Measurements from ENCODE around the gene OR5H2. TPM values are rescaled to one million over a fixed set of nuclear protein-coding genes. Genes with fewer than 3 reads are reported as not detected.

OR5H2 gene
- total and polyA plus RNA-seq, 10 of the 15 experiments (the other 5 are each of a cell fraction or from before 2014, with no cell fraction given) = 1.7 TPM; not detected in 9

DNA sequence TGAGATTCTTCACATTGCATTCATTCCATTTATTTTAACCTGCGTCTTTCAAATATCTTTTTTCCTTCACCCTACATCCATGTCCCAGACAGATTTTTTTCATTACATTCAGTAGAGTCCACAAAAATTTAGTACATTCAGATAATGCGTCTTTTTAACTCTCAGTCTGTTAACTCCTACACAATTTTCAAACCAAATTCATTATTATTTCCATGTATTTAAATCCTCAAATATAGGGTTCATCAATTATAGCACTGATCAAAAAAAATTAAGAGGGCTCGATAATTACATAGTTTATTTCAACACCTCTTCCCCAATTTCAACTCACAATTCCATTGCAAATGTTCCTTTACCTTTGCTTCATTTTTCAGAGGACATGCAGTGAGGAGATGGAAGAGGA lies 18.4 kb upstream of the OR5H2 start, which contains the start of gene OR5H6 (continued):
- no peak for TF ChIP-seq ZBTB40 (IDR thresholded peaks at IDR 0.05; ENCODE audit: borderline replicate concordance)
- no peak for TF ChIP-seq IRF4 (IDR thresholded peaks at IDR 0.05; ENCODE audit: low read depth, low read length)

GRCh38 chr3:98269846-98270245 lies 12.5 kb upstream of the OR5H2 start:
- no TSS peak for BruUV-seq (replicated peaks)
- no peaks in the 10 kb centered on the region for H3K36me3 ChIP-seq (ENCODE audit: control insufficient read depth in 2 of 2, insufficient read depth in 2 of 2, low read length in 1 of 2)
- H3K9ac ChIP-seq (ENCODE audit: control insufficient read depth, insufficient read depth, low read length) = no peak overlapping the region
- intact Hi-C loops (cut with micrococcal nuclease; ENCODE audit: unreplicated experiment) (no loop called here), in situ Hi-C loops (cut with MboI) (no loop called here)
- H3K79me2 ChIP-seq (ENCODE audit: control insufficient read depth, insufficient read depth, low read length) = no peaks in the 10 kb centered on the region
- RAD21 ChIA-PET (ENCODE audit: unreplicated experiment) = no interaction called here
- DNase-seq (ENCODE audit: low read depth, low spot score) (no peak), FAIRE-seq (no peak), ATAC-seq (no peak)
- 34% methylated on average over 3 of the region's 3 CpGs for WGBS (ENCODE audit: insufficient coverage, insufficient replicate concordance, low lambda C conversion rate, missing lambda C conversion rate)
- H4K20me1 ChIP-seq (ENCODE audit: control insufficient read depth, insufficient read depth) = no peaks in the 10 kb centered on the region
- no peak overlapping the region for H3K27ac ChIP-seq (ENCODE audit: control insufficient read depth, insufficient read depth)
- SMC1A ChIA-PET (ENCODE audit: uncharacterized antibody, unreplicated experiment) = interaction anchor here (3.5 kb wide), 1 partner anchor 10 kb away, joined by 10 read pairs; no protein-coding TSS in a partner anchor
- no peak overlapping the region for H2AFZ ChIP-seq (ENCODE audit: control insufficient read depth, low read depth, low read length)
- no peaks in the 10 kb centered on the region for H3K27me3 ChIP-seq (replicated peaks in 1 of 2; ENCODE audit: control insufficient read depth in 2 of 2, insufficient read depth in 2 of 2, low read length in 1 of 2)
- POLR2A ChIA-PET = no interaction called here
- no peak overlapping the region for H3K4me3 ChIP-seq
- H3K4me2 ChIP-seq (ENCODE audit: control insufficient read depth, insufficient read depth) = no peak overlapping the region
- no peaks in the 10 kb centered on the region; the same call in 2 of the 3 replicates for H3K9me3 ChIP-seq (replicated peaks; ENCODE audit: control insufficient read depth, insufficient read depth, low read length)
- CTCF ChIA-PET = no interaction called here
- no peaks in the 10 kb centered on the region for H3K4me1 ChIP-seq (ENCODE audit: control insufficient read depth, insufficient read depth, low read length)
- TF ChIP-seq BHLHE40 (IDR thresholded peaks at IDR 0.05; ENCODE audit: borderline replicate concordance in 1 of 2, low read depth in 2 of 2, low read length in 1 of 2) (no peak), POLR2A (IDR thresholded peaks at IDR 0.05; ENCODE audit: low read depth, low read length) (no peak), HDGF (IDR thresholded peaks at IDR 0.05) (no peak), IRF4 (IDR thresholded peaks at IDR 0.05; ENCODE audit: low read depth, low read length) (no peak), CHD4 (IDR thresholded peaks at IDR 0.05) (no peak), GABPA (IDR thresholded peaks at IDR 0.05; ENCODE audit: low read depth) (no peak), POLR2AphosphoS5 (IDR thresholded peaks at IDR 0.05; ENCODE audit: low read length) (no peak), RELA (IDR thresholded peaks at IDR 0.05; ENCODE audit: borderline replicate concordance, partially characterized antibody) (no peak)
- TF ChIP-seq, protein P1, sequence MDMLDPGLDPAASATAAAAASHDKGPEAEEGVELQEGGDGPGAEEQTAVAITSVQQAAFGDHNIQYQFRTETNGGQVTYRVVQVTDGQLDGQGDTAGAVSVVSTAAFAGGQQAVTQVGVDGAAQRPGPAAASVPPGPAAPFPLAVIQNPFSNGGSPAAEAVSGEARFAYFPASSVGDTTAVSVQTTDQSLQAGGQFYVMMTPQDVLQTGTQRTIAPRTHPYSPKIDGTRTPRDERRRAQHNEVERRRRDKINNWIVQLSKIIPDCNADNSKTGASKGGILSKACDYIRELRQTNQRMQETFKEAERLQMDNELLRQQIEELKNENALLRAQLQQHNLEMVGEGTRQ (IDR thresholded peaks at IDR 0.05; ENCODE audit: borderline replicate concordance, low read depth, low read length) = no peak
- TF ChIP-seq, protein P2, sequence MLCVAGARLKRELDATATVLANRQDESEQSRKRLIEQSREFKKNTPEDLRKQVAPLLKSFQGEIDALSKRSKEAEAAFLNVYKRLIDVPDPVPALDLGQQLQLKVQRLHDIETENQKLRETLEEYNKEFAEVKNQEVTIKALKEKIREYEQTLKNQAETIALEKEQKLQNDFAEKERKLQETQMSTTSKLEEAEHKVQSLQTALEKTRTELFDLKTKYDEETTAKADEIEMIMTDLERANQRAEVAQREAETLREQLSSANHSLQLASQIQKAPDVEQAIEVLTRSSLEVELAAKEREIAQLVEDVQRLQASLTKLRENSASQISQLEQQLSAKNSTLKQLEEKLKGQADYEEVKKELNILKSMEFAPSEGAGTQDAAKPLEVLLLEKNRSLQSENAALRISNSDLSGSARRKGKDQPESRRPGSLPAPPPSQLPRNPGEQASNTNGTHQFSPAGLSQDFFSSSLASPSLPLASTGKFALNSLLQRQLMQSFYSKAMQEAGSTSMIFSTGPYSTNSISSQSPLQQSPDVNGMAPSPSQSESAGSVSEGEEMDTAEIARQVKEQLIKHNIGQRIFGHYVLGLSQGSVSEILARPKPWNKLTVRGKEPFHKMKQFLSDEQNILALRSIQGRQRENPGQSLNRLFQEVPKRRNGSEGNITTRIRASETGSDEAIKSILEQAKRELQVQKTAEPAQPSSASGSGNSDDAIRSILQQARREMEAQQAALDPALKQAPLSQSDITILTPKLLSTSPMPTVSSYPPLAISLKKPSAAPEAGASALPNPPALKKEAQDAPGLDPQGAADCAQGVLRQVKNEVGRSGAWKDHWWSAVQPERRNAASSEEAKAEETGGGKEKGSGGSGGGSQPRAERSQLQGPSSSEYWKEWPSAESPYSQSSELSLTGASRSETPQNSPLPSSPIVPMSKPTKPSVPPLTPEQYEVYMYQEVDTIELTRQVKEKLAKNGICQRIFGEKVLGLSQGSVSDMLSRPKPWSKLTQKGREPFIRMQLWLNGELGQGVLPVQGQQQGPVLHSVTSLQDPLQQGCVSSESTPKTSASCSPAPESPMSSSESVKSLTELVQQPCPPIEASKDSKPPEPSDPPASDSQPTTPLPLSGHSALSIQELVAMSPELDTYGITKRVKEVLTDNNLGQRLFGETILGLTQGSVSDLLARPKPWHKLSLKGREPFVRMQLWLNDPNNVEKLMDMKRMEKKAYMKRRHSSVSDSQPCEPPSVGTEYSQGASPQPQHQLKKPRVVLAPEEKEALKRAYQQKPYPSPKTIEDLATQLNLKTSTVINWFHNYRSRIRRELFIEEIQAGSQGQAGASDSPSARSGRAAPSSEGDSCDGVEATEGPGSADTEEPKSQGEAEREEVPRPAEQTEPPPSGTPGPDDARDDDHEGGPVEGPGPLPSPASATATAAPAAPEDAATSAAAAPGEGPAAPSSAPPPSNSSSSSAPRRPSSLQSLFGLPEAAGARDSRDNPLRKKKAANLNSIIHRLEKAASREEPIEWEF (IDR thresholded peaks at IDR 0.05; ENCODE audit: insufficient replicate concordance, low read depth, low read length) = no peak
- TF ChIP-seq, protein P3, sequence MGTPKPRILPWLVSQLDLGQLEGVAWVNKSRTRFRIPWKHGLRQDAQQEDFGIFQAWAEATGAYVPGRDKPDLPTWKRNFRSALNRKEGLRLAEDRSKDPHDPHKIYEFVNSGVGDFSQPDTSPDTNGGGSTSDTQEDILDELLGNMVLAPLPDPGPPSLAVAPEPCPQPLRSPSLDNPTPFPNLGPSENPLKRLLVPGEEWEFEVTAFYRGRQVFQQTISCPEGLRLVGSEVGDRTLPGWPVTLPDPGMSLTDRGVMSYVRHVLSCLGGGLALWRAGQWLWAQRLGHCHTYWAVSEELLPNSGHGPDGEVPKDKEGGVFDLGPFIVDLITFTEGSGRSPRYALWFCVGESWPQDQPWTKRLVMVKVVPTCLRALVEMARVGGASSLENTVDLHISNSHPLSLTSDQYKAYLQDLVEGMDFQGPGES (IDR thresholded peaks at IDR 0.05) = no peak

Measured in GM12878 (cell line).